ENCODE measurements around the gene CCDC85A. TPM values are rescaled to one million over a fixed set of nuclear protein-coding genes. Genes with fewer than 3 reads are reported as not detected.

CCDC85A gene
- total and polyA plus RNA-seq, 8 donors = 0.20 to 0.62 (median 0.31) TPM

- Histone ChIP-seq H3K4me3 (no peak overlapping the region), H3K27me3 (no peaks in the 10 kb centered on the region), H3K36me3 (no peaks in the 10 kb centered on the region), H3K4me1 (peaks cover 0 to 6% (median 0%) of the 10 kb centered on the region in 3 donors), H3K9me3 (no peaks in the 10 kb centered on the region), H3K27ac (no peak overlapping the region)
- TF ChIP-seq, protein P1, sequence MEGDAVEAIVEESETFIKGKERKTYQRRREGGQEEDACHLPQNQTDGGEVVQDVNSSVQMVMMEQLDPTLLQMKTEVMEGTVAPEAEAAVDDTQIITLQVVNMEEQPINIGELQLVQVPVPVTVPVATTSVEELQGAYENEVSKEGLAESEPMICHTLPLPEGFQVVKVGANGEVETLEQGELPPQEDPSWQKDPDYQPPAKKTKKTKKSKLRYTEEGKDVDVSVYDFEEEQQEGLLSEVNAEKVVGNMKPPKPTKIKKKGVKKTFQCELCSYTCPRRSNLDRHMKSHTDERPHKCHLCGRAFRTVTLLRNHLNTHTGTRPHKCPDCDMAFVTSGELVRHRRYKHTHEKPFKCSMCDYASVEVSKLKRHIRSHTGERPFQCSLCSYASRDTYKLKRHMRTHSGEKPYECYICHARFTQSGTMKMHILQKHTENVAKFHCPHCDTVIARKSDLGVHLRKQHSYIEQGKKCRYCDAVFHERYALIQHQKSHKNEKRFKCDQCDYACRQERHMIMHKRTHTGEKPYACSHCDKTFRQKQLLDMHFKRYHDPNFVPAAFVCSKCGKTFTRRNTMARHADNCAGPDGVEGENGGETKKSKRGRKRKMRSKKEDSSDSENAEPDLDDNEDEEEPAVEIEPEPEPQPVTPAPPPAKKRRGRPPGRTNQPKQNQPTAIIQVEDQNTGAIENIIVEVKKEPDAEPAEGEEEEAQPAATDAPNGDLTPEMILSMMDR (IDR thresholded peaks at IDR 0.05) = no peak
- FAIRE-seq = no peak
- no peak for ATAC-seq
- DNase-seq = no peak
- whole genome bisulfite sequencing, 2 donors = 97 to 98% methylated on average over 2 of the region's 2 CpGs
- intact Hi-C loops (cut with DNase I) = loop anchor here in 2 of 3 donors (5.0 to 10.0 kb wide), 2 partner anchors 570 to 572 kb away; no protein-coding TSS in a partner anchor
These were observed 1.4 kb upstream of the CCDC85A start for GRCh38 chr2:56182420-56182819.

GRCh38 chr2:56184500-56185011, 766 bp downstream of the CCDC85A start:
- WGBS, 2 donors = 0 to 1% methylated on average over 51 to 64 of the region's 64 CpGs
- H3K27ac ChIP-seq = no peak overlapping the region
- FAIRE-seq (no peak), ATAC-seq (peak; percentile 31 to 46 (median 42)), DNase-seq (peak; percentile 5 to 78 (median 34))
- intact Hi-C loops (cut with DNase I) = loop anchor here in 2 of 3 donors (5.0 to 10.0 kb wide), 2 partner anchors 568 to 570 kb away; no protein-coding TSS in a partner anchor
- H3K27me3 ChIP-seq = no peaks in the 10 kb centered on the region
- H3K4me1 ChIP-seq = peaks cover 0 to 6% (median 0%) of the 10 kb centered on the region in 3 donors
- H3K4me3 ChIP-seq = peak overlapping the region; percentile 52 to 77 (median 64)
- TF ChIP-seq, protein P1 (IDR thresholded peaks at IDR 0.05) = no peak
- H3K9me3 ChIP-seq = no peaks in the 10 kb centered on the region
- no peaks in the 10 kb centered on the region for H3K36me3 ChIP-seq

DNA sequence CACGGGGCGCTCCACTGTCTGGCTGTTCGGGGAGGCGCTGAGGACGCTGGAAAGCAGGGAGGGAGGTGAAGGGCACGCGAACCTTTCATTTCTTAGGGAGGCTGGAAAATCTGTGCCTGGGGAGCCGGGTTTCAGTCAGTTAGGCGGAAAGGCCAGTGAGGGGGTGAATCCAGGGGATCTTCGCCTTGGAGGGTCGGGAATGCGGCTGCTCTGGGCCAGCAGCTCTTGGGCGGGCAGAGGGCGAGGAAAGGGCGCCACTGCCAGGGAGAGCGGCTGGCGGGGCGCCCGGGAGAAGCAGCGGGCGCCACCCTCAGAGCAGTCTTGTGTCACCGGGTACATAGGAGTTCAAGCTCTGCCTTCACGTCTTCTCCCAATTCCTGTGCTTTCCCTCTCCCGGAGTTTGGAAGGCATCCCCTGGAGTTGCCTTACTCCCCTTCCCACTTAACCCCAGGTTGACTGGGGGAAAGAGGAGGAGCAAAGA, 1.4 kb downstream of the CCDC85A start:
- TF ChIP-seq, protein P1 (IDR thresholded peaks at IDR 0.05) = no peak
- Histone ChIP-seq H3K4me3 (peak overlapping the region; percentile 52 to 77 (median 64)), H3K27me3 (no peaks in the 10 kb centered on the region), H3K9me3 (no peaks in the 10 kb centered on the region), H3K4me1 (peaks cover 0 to 6% (median 0%) of the 10 kb centered on the region in 3 donors), H3K36me3 (no peaks in the 10 kb centered on the region), H3K27ac (no peak overlapping the region)
- FAIRE-seq (no peak), ATAC-seq (peak; percentile 26 to 72 (median 53)), DNase-seq (peak in 5 of 6 donors; percentile 18 to 70 (median 22))
- 1% methylated on average over 22 to 24 of the region's 24 CpGs for WGBS, 2 donors
- intact Hi-C loops (cut with DNase I) = loop anchor here in 1 of 3 donors (10.0 kb wide), 1 partner anchor 570 kb away; no protein-coding TSS in a partner anchor

- Histone ChIP-seq H3K36me3 (no peaks in the 10 kb centered on the region), H3K4me1 (peaks cover 0 to 6% (median 0%) of the 10 kb centered on the region in 3 donors), H3K9me3 (no peaks in the 10 kb centered on the region), H3K4me3 (peak overlapping the region in 2 of 4 donors; percentile 57 to 77), H3K27me3 (no peaks in the 10 kb centered on the region), H3K27ac (no peak overlapping the region)
- TF ChIP-seq, protein P1 (IDR thresholded peaks at IDR 0.05) = peak in 1 of 4 donors; percentile 11
- WGBS, 2 donors = 6 to 9% methylated on average over 11 of the region's 11 CpGs
- ATAC-seq (peak in 3 of 4 donors; percentile 30 to 51 (median 34)), DNase-seq (peak in 4 of 6 donors; percentile 20 to 62 (median 34)), FAIRE-seq (no peak)
- intact Hi-C loops (cut with DNase I) = loop anchor here in 1 of 3 donors (10.0 kb wide), 1 partner anchor 569 kb away; no protein-coding TSS in a partner anchor
These were observed 1.8 kb downstream of the CCDC85A start for GRCh38 chr2:56185582-56186046.

DNA sequence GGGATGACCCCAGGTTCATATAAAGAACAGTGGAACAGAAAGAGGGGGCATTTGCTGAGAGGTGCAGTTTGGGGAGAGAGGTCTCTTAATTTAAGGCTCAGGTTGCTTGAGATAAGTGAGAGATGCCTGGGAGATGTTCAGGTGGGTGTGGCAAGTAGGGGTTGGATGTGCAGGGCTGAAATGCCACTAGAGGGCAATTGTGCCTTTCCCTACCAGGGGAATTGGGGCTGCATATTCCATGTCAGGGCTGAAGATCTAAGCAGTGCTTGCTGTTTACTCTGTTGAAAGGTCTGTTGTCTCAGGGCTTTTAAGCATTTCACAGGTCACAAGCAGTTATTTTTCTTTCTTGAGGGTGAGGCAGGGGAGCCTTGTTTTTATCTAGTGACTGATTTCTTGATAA, 7.8 kb downstream of the CCDC85A start:
- intact Hi-C loops (cut with DNase I) = no loop called here
- Histone ChIP-seq H3K4me1 (no peaks in the 10 kb centered on the region), H3K9me3 (no peaks in the 10 kb centered on the region), H3K4me3 (no peak overlapping the region), H3K27me3 (no peaks in the 10 kb centered on the region), H3K36me3 (no peaks in the 10 kb centered on the region), H3K27ac (no peak overlapping the region)
- TF ChIP-seq, protein P1 (IDR thresholded peaks at IDR 0.05) = peak in 3 of 4 donors; percentile 13 to 27 (median 23)
- ATAC-seq (peak in 3 of 4 donors; percentile 77 to 88 (median 78)), FAIRE-seq (no peak), DNase-seq (no peak)
